HS-27A (cell line): ENCODE data around the gene NOXA1.
"Not testable (repeated sequence)": the region's sequence is repeated elsewhere in the genome, so short reads cannot be mapped to it uniquely, and the experiment has no call there.

ENCODE experiments used
- DNase-seq: peaks from one replicate; pipeline ENCODE4 v3.0.0-alpha.2; 2012; ENCODE audit warnings: low read depth, missing footprints

The NOXA1 gene

GRCh38 chr9:137465000-137465719, 42.0 kb downstream of the NOXA1 start:
- DNase-seq: no peak

DNA sequence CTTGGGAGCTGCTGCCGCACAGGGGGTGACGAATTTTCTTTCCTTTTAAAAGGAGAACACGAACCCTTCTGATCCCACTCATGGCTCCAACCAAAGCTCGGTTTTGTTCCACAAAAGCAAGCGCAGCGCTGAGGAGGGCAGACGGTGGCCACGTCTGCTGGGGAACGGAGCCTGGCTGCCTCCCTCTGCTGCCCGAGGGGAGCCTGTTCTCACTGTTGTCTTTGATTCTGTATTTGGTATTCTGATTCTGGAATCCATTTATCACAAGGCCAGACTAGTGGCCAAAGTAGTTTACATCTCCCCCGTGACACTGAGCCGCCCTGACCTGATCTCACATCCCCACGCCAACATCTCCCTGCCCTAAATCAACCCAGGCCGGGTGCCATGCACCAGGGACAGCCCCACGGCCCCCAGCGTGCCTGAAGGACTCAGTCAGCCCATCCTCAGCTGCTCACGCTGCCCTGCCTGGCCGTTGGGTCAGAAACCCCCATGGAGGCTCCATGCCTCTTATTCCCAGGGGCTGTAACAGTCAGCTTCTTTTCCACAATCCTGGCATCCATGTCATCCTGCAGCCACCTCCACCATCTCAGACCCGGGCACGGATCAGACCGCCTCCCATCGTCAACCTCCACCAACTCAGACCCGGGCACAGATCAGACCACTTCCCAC, 42.7 kb downstream of the NOXA1 start:
- DNase-seq: no peak

DNA sequence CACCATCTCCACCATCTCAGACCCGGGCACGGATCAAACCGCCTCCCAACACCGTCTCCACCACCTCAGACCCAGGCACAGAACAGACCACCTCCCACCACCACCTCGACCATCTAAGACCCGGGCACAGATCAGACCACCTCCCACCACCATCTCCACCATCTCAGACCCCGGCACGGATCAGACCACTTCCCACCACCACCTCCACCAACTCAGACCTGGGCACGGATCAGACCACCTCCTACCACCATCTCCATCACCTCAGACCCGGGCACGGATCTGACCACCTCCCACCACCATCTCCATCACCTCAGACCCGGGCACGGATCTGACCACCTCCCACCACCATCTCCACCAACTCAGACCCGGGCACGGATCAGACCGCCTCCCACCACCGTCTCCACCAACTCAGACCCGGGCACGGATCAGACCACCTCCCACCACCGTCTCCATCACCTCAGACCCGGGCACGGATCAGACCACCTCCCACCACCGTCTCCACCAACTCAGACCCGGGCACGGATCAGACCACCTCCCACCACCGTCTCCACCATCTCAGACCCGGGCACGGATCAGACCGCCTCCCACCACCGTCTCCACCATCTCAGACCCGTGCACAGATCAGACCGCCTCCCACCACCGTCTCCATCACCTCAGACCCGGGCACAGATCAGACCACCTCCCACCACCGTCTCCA, 43.3 kb downstream of the NOXA1 start:
- not testable (repeated sequence) for DNase-seq

DNA sequence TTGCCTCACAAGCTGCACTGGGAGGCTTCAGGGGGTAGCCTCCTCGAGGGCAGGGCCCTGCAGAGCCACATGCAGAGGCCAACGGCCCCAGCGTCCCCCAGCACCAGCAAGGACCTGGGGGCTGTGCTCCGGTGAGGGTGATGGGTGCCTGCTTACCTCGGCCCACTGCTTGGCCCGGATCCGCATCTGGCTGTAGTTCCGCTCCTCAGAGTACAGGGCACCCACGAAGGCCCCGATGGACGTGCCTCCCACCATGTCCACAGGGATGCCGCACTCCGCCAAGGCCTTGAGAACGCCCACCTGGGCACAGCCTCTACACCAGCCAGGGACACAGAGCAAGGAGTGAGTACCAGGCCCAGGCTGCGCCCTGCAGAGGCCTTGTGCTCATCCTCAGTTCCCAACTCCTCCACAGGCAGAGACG, 44.0 kb downstream of the NOXA1 start:
- no peak for DNase-seq

- DNase-seq: no peak
These were observed 44.7 kb downstream of the NOXA1 start for GRCh38 chr9:137467896-137468295.

DNA sequence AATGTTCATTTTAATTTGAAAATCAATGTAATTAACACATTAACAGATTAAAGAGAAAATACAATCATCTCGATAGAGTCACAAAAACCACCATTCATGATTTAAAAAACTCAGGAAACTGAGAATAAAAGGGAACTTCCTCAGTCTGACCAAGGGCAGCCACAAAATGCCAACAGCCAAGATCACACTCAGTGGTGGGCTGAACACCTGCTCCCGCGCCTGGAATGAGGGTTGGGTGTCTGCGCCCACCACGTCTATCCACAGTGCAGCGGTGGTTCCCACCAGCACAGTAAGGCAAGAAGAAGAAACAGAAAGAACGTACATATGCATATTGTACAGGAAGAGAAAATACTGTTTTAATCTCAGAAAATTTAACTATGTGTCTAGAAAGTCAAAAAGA, 47.6 kb downstream of the NOXA1 start:
- DNase-seq: no peak

- DNase-seq: no peak
These were observed 51.1 kb downstream of the NOXA1 start for GRCh38 chr9:137474271-137474670.

GRCh38 chr9:137475666-137476065, 52.5 kb downstream of the NOXA1 start:
- DNase-seq: no peak

- DNase-seq: no peak
These were observed 53.7 kb downstream of the NOXA1 start for GRCh38 chr9:137476856-137477255.

GRCh38 chr9:137477778-137478612, 54.8 kb downstream of the NOXA1 start:
- no peak for DNase-seq

GRCh38 chr9:137478613-137478961, 55.4 kb downstream of the NOXA1 start:
- no peak for DNase-seq

- DNase-seq: no peak
These were observed 56.0 kb downstream of the NOXA1 start for GRCh38 chr9:137478962-137479861.

DNA sequence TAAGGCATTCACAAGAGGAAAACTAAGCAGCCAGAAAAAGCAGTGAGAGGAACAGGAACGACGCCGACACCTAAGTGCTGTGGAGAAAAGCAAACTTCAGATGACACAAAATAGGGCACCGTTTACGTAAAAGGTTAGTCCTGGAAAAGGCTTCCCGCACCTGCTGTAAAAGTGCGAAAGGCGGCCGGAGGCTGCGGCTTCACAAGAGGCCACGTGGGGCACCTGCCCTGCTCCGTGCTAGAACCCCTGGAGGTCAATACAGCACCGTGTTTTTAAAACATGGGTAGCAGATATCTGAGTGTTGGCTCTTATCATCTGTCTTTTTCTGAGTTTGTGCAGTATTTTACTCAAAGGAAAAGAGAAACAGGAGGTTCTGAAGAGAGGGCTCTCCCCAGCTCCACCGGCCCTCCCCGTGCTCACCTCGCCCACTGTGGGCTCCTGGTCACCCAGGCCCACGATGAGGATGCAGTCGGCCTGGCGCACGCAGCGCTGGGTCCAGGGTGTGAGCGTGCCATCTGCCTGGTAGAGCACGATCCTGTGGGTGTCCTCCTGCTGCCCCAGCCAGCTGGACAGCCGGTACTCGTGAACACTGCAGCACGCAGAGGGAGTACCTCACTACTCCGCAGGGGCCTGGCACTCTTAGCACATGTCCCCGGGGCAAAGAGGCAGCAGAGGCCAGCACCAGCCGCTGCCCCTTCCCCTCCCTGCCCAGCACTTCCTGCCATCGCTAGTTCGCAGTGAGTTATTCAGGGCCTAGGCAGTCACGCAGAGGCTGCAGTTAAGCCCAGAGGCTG, 56.9 kb downstream of the NOXA1 start:
- no peak for DNase-seq

GRCh38 chr9:137480686-137481683, 57.8 kb downstream of the NOXA1 start:
- DNase-seq: no peak

DNA sequence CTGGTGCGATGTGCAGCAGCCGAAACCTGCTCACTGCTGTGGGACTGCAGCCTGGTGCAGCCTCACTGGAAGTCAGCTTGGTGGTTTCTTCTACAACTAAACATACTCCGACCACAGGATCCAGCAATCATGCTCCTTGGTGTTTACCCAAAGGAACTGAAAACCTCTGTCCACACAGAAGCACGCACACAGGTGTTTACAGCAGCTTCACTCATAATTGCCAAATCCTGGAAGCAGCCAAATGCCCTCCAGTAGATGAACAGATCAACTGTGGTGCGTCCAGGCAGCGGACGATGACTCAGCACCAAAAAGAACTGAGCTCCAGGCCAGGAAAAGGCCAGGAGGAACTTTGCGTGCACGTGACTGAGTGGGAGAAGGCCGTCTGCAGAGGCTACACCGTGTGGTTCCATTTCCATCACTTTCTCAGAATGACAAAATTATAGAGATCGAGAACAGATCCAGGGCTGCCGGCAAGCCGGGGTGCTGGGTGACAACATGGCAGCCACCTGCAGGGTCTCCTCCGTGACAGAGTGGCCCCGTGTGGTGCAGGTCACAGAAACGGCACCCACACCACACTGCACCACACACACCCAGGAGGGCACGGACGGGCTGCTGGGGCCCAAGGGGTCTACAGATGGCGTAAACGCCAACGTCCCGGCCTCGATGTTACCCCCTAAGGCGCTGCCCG, 59.0 kb downstream of the NOXA1 start:
- DNase-seq: no peak
